ENCODE results near the gene PKP1. TPM values are rescaled to one million over a fixed set of nuclear protein-coding genes. Genes with fewer than 3 reads are reported as not detected.

PKP1 gene
- total RNA-seq, 2 donors from 2014 or later: 0.18 to 0.44 TPM

- Histone ChIP-seq H3K27me3 (ENCODE audit: control insufficient read depth, insufficient read depth, low read length, poor library complexity, severe bottlenecking) (peaks cover 5% of the 10 kb centered on the region), H3K27ac (ENCODE audit: low read depth, low read length) (no peak overlapping the region), H3K36me3 (ENCODE audit: control insufficient read depth, insufficient read depth, low read length) (no peaks in the 10 kb centered on the region), H3K9ac (ENCODE audit: extremely low read depth, low read length, poor library complexity, severe bottlenecking) (no peak overlapping the region), H3K4me1 (ENCODE audit: control insufficient read depth, insufficient read depth, low read length) (no peaks in the 10 kb centered on the region), H3K4me3 (ENCODE audit: low read length) (no peak overlapping the region), H3K9me3 (ENCODE audit: control insufficient read depth, low read length) (no peaks in the 10 kb centered on the region)
- Mint-ChIP-seq H3K9me3 (no peaks in the 10 kb centered on the region), H3K27me3 (ENCODE audit: insufficient read depth) (peaks cover 7% of the 10 kb centered on the region), H3K4me1 (no peaks in the 10 kb centered on the region), H3K36me3 (ENCODE audit: low read depth) (no peaks in the 10 kb centered on the region), H3K4me3 (no peak overlapping the region), H3K27ac (no peak overlapping the region)
- WGBS, 2 experiments (ENCODE audit: insufficient coverage in 1 of 2, insufficient read length in 1 of 2): 90 to 100% methylated on average over 3 to 10 of the region's 10 CpGs
- no peak for DNase-seq
- TF ChIP-seq CTCF (conservative IDR thresholded peaks at IDR 0.05): no peak
Observed at GRCh38 chr1:201250326-201251011, 32.8 kb upstream of the PKP1 start.

DNA sequence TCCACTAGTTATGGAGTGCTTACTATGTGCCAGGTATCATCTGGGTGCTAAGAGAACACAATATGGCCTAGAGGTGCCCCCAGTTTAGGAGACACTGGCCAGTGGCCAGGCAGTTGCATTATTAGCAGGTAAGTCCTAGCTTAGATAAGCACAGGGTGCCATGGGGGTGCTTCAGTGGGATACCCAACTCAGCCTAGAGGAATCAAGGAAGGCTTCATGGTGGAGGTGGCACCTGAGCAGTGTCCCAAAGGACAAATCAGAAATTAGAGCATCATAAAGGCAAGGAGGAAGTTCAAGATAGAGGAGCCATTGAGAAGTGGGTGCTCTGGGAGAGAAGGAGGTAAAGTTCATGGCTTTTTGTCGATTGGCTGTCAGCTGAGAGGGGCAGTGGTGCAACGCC, 31.9 kb upstream of the PKP1 start:
- Histone ChIP-seq H3K4me3 (ENCODE audit: low read length) (no peak overlapping the region), H3K27me3 (ENCODE audit: control insufficient read depth, insufficient read depth, low read length, poor library complexity, severe bottlenecking) (peaks cover 3% of the 10 kb centered on the region), H3K27ac (ENCODE audit: low read depth, low read length) (no peak overlapping the region), H3K4me1 (ENCODE audit: control insufficient read depth, insufficient read depth, low read length) (no peaks in the 10 kb centered on the region), H3K36me3 (ENCODE audit: control insufficient read depth, insufficient read depth, low read length) (no peaks in the 10 kb centered on the region), H3K9ac (ENCODE audit: extremely low read depth, low read length, poor library complexity, severe bottlenecking) (no peak overlapping the region), H3K9me3 (ENCODE audit: control insufficient read depth, low read length) (no peaks in the 10 kb centered on the region)
- H3K27me3 Mint-ChIP-seq (ENCODE audit: insufficient read depth): peaks cover 7% of the 10 kb centered on the region
- DNase-seq: no peak
- TF ChIP-seq CTCF (conservative IDR thresholded peaks at IDR 0.05): no peak
- H3K4me3 Mint-ChIP-seq: no peak overlapping the region
- no peaks in the 10 kb centered on the region for H3K4me1 Mint-ChIP-seq
- H3K9me3 Mint-ChIP-seq: no peaks in the 10 kb centered on the region
- H3K36me3 Mint-ChIP-seq (ENCODE audit: low read depth): no peaks in the 10 kb centered on the region
- H3K27ac Mint-ChIP-seq: no peak overlapping the region
- 87 to 100% methylated on average over 2 of the region's 2 CpGs for WGBS, 2 experiments (ENCODE audit: insufficient coverage in 1 of 2, insufficient read length in 1 of 2)

DNA sequence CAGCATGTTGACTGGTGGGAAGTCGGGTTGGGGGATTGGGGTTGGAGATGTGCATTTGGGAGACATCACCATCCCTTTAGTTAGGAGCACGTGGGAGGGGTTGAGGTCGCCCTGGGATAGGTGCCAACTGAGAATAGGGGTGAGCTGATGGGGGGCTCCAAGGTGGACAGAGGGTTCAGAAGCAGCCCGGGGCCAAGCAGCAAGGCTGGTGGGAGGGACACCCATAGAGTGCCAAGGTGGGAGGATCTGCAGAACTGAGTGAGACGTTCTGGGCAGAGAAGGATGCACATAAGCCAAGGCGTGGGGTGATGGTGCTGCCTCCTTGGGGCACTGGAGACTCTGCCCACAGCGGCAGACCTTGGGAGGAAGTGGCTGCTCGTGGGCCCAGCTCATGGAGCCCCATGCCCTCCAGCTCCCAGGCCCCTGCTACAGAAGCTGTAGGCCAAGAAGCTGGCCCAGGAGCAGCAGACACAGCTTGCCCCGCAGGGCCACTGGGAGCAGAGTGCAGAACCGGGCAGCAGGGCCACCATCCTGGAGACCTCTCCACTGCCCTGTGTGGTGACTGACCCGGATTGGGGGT, 31.4 kb upstream of the PKP1 start:
- no peaks in the 10 kb centered on the region for H3K27me3 ChIP-seq (ENCODE audit: control insufficient read depth, insufficient read depth, low read length, poor library complexity, severe bottlenecking)
- H3K4me1 ChIP-seq (ENCODE audit: control insufficient read depth, insufficient read depth, low read length): no peaks in the 10 kb centered on the region
- WGBS, 2 experiments (ENCODE audit: insufficient coverage in 1 of 2, insufficient read length in 1 of 2): 87 to 89% methylated on average over 6 to 11 of the region's 11 CpGs
- Mint-ChIP-seq H3K36me3 (ENCODE audit: low read depth) (no peaks in the 10 kb centered on the region), H3K4me3 (no peak overlapping the region), H3K9me3 (no peaks in the 10 kb centered on the region), H3K4me1 (no peaks in the 10 kb centered on the region), H3K27me3 (ENCODE audit: insufficient read depth) (peaks cover 7% of the 10 kb centered on the region), H3K27ac (no peak overlapping the region)
- TF ChIP-seq CTCF (conservative IDR thresholded peaks at IDR 0.05): no peak
- H3K27ac ChIP-seq (ENCODE audit: low read depth, low read length): no peak overlapping the region
- no peaks in the 10 kb centered on the region for H3K9me3 ChIP-seq (ENCODE audit: control insufficient read depth, low read length)
- no peaks in the 10 kb centered on the region for H3K36me3 ChIP-seq (ENCODE audit: control insufficient read depth, insufficient read depth, low read length)
- H3K9ac ChIP-seq (ENCODE audit: extremely low read depth, low read length, poor library complexity, severe bottlenecking): no peak overlapping the region
- peak; percentile 36 for DNase-seq
- H3K4me3 ChIP-seq (ENCODE audit: low read length): no peak overlapping the region

Data from endodermal cell (in vitro differentiated cells).